Activated T-helper 2 cell treated with anti-CD3 and anti-CD28 coated beads, Interferon-gamma antibody, Interleukin-2, Interleukin-4, amounts not matched to agents 10 μg/mL and 5 μg/mL and 100 μg/mL, durations not matched to agents 14 hours and 24 hours and 36 hours (primary cell): ENCODE data around the gene TMEM131. TPM values are rescaled to one million over a fixed set of nuclear protein-coding genes. Genes with fewer than 3 reads are reported as not detected.

ENCODE experiments used
- DNase-seq: peaks from one replicate; pipeline ENCODE4 v3.0.0; 2021; ENCODE audit warnings: low spot score
- H3K27ac Mint-ChIP-seq: one replicate; pipeline ENCODE4 v1.8.0; 2021; ENCODE audit warnings: mixed read lengths
- H3K27me3 Mint-ChIP-seq: one replicate; pipeline ENCODE4 v1.8.0; 2021; ENCODE audit warnings: low read depth, mixed read lengths
- H3K36me3 Mint-ChIP-seq: one replicate; pipeline ENCODE4 v1.8.0; 2021; ENCODE audit warnings: low read depth, mixed read lengths
- H3K4me1 Mint-ChIP-seq: one replicate; pipeline ENCODE4 v1.8.0; 2021; ENCODE audit warnings: low read depth, mixed read lengths
- H3K4me3 Mint-ChIP-seq: one replicate; pipeline ENCODE4 v1.8.0; 2021; ENCODE audit warnings: low read depth, mild to moderate bottlenecking, moderate library complexity, mixed read lengths
- H3K9me3 Mint-ChIP-seq: one replicate; pipeline ENCODE4 v1.8.0; 2021; ENCODE audit warnings: mixed read lengths
- intact Hi-C: fragments of 100-400 bp; cut with micrococcal nuclease; formaldehyde crosslinking; loops from one replicate; pipeline ENCODE4 v1.15.1; 2023
- total RNA-seq: library from RNA; stranded (reverse); gene quantifications from 2 replicates; pipeline ENCODE4 v1.2.3, GENCODE V29; 2022

The TMEM131 gene
- total RNA-seq, 1 donor from 2014 or later: 39.3 TPM

GRCh38 chr2:97736185-97736584, 259.6 kb downstream of the TMEM131 start:
- Mint-ChIP-seq H3K4me3 (no peak overlapping the region), H3K27me3 (no peaks in the 10 kb centered on the region), H3K36me3 (peaks cover 68% of the 10 kb centered on the region), H3K9me3 (no peaks in the 10 kb centered on the region), H3K4me1 (peaks cover 11% of the 10 kb centered on the region), H3K27ac (no peak overlapping the region)
- DNase-seq: no peak
- intact Hi-C loops: no loop called here

- Mint-ChIP-seq H3K9me3 (peaks cover 2% of the 10 kb centered on the region), H3K36me3 (peaks cover 70% of the 10 kb centered on the region), H3K27me3 (no peaks in the 10 kb centered on the region), H3K4me1 (peaks cover 7% of the 10 kb centered on the region), H3K4me3 (no peak overlapping the region), H3K27ac (no peak overlapping the region)
- no peak for DNase-seq
- intact Hi-C loops: no loop called here
Observed at GRCh38 chr2:97735161-97735561, 260.6 kb downstream of the TMEM131 start.

GRCh38 chr2:97734061-97735051, 261.4 kb downstream of the TMEM131 start:
- no peak for DNase-seq
- Mint-ChIP-seq H3K4me3 (no peak overlapping the region), H3K9me3 (peaks cover 10% of the 10 kb centered on the region), H3K27me3 (no peaks in the 10 kb centered on the region), H3K36me3 (peaks cover 78% of the 10 kb centered on the region), H3K27ac (no peak overlapping the region), H3K4me1 (peaks cover 7% of the 10 kb centered on the region)
- intact Hi-C loops: no loop called here

- peaks cover 16% of the 10 kb centered on the region for H3K9me3 Mint-ChIP-seq
Observed at GRCh38 chr2:97733341-97734035, 262.3 kb downstream of the TMEM131 start.

DNA sequence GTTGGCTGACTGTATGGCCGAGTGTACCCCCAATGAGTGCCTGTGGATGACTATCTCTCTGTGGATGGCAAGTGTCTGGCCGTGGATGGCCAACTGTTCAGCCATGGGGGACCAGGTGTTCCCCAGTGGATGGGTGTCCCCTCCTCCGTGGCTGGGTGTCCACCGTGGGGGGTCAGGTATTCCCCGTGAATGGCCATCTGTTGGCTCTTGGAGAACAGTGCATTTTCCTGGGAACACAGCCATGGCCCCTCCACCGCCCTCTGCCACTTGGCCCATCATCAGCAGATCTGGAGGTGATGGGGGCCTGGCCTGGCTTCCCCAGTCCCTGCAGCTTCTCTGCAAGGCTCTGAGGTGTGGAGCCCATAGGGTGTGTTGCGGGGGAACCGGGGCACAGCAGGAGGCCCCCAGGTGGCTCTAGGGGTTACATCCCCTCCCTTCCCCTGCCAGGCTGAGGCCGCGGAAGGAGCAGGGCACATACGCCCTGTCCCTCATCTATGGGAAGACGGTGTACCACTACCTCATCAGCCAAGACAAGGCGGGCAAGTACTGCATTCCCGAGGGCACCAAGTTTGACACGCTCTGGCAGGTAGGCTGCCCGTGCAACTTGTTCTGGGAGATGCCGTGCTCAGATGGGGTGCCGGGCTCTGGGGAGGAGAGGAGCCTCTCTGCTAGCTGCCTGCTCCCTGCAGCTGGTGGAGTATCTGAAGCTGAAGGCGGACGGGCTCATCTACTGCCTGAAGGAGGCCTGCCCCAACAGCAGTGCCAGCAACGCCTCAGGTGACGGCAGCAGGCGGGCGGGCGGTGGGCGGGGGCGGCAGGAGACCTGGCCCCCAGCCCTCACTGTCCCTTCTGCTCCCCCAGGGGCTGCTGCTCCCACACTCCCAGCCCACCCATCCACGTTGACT, 263.1 kb downstream of the TMEM131 start:
- Mint-ChIP-seq H3K9me3 (peaks cover 16% of the 10 kb centered on the region), H3K27me3 (no peaks in the 10 kb centered on the region), H3K27ac (no peak overlapping the region), H3K4me1 (peaks cover 7% of the 10 kb centered on the region), H3K36me3 (peaks cover 82% of the 10 kb centered on the region), H3K4me3 (no peak overlapping the region)
- intact Hi-C loops: no loop called here
- DNase-seq: no peak

More at GRCh38 chr2:97733341-97734035, 262.3 kb downstream of the TMEM131 start:
- no peak for DNase-seq
- H3K36me3 Mint-ChIP-seq: peaks cover 79% of the 10 kb centered on the region
- H3K4me1 Mint-ChIP-seq: peaks cover 7% of the 10 kb centered on the region
- no peak overlapping the region for H3K27ac Mint-ChIP-seq
- no peaks in the 10 kb centered on the region for H3K27me3 Mint-ChIP-seq
- H3K4me3 Mint-ChIP-seq: no peak overlapping the region
- intact Hi-C loops: no loop called here

GRCh38 chr2:97731274-97732020, 264.3 kb downstream of the TMEM131 start:
- Mint-ChIP-seq H3K4me3 (no peak overlapping the region), H3K4me1 (peaks cover 14% of the 10 kb centered on the region), H3K9me3 (peaks cover 20% of the 10 kb centered on the region), H3K27ac (no peak overlapping the region), H3K27me3 (no peaks in the 10 kb centered on the region), H3K36me3 (peaks cover 85% of the 10 kb centered on the region)
- intact Hi-C loops: no loop called here
- DNase-seq: no peak

- no peak overlapping the region for H3K4me3 Mint-ChIP-seq
- intact Hi-C loops: no loop called here
- no peak overlapping the region for H3K27ac Mint-ChIP-seq
- no peak for DNase-seq
- no peaks in the 10 kb centered on the region for H3K27me3 Mint-ChIP-seq
- peaks cover 91% of the 10 kb centered on the region for H3K36me3 Mint-ChIP-seq
- peaks cover 17% of the 10 kb centered on the region for H3K4me1 Mint-ChIP-seq
- peaks cover 24% of the 10 kb centered on the region for H3K9me3 Mint-ChIP-seq
Observed at GRCh38 chr2:97730245-97730644, 265.5 kb downstream of the TMEM131 start.

DNA sequence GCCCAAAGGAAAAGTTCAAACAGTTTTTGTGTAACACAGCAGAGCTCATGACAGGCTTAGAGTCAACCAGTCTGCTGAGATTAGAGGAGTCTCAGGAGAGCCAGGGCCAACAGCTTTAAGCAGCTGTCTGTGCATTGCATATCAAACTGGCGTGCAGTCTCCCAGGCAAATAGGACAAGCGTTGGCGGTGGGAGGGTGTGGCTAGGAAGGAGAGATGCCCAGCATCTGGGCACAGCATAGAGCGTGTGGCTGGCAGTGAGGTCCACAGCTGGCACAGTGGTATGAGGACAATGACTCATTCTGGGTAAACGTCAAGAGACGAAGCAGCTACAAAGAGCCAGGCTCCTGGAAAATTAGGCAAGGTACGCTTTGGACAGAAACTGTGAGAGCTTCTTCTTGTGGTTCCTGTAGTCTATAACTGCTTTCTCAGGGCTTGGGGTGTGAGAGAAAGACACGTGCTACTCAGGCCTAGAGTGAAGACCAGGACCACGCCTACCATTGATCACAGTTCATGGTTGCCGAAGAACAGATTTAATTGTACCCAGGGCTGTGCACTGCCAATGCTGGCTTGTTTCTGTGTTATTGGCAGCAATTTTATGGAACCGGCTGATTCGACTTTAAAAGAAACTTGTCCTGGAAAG, 267.5 kb downstream of the TMEM131 start:
- Mint-ChIP-seq H3K9me3 (peaks cover 27% of the 10 kb centered on the region), H3K27me3 (no peaks in the 10 kb centered on the region), H3K4me3 (no peak overlapping the region), H3K36me3 (peaks cover 97% of the 10 kb centered on the region), H3K4me1 (peaks cover 18% of the 10 kb centered on the region), H3K27ac (peak overlapping the region; percentile 39)
- intact Hi-C loops: no loop called here
- no peak for DNase-seq

- no peak for DNase-seq
- H3K36me3 Mint-ChIP-seq: peaks cover 100% of the 10 kb centered on the region
- peaks cover 27% of the 10 kb centered on the region for H3K9me3 Mint-ChIP-seq
- no peak overlapping the region for H3K27ac Mint-ChIP-seq
- intact Hi-C loops: no loop called here
- no peak overlapping the region for H3K4me3 Mint-ChIP-seq
- H3K27me3 Mint-ChIP-seq: no peaks in the 10 kb centered on the region
- peaks cover 24% of the 10 kb centered on the region for H3K4me1 Mint-ChIP-seq
Observed at GRCh38 chr2:97727296-97727695, 268.5 kb downstream of the TMEM131 start.

- Mint-ChIP-seq H3K36me3 (peaks cover 94% of the 10 kb centered on the region), H3K27ac (no peak overlapping the region), H3K4me3 (no peak overlapping the region), H3K27me3 (no peaks in the 10 kb centered on the region), H3K4me1 (peaks cover 22% of the 10 kb centered on the region), H3K9me3 (peaks cover 27% of the 10 kb centered on the region)
- intact Hi-C loops: no loop called here
- no peak for DNase-seq
Observed at GRCh38 chr2:97726261-97727064, 269.3 kb downstream of the TMEM131 start.
